Endothelial cell (in vitro differentiated cells): Measurements from ENCODE around the gene GAS2L3. TPM values are rescaled to one million over a fixed set of nuclear protein-coding genes. Genes with fewer than 3 reads are reported as not detected.
A peak's percentile ranks its signal among the peaks of the same experiment; 100 is the strongest.

Experiments
- DNase-seq: peaks from one replicate; pipeline ENCODE4 v3.0.0; 2021; ENCODE audit warnings: low spot score
- H3K27ac Mint-ChIP-seq: one replicate; pipeline ENCODE4 v1.8.0; 2021; ENCODE audit warnings: mixed read lengths, inconsistent platforms; ENCODE audit not compliant: unreplicated experiment
- H3K27me3 Mint-ChIP-seq: one replicate; pipeline ENCODE4 v1.8.0; 2021; ENCODE audit warnings: mild to moderate bottlenecking, moderate library complexity, mixed read lengths, inconsistent platforms; ENCODE audit not compliant: unreplicated experiment
- H3K36me3 Mint-ChIP-seq: one replicate; pipeline ENCODE4 v1.8.0; 2021; ENCODE audit warnings: mild to moderate bottlenecking, low read depth, mixed read lengths, inconsistent platforms; ENCODE audit not compliant: unreplicated experiment
- H3K4me1 Mint-ChIP-seq: one replicate; pipeline ENCODE4 v1.8.0; 2021; ENCODE audit warnings: mild to moderate bottlenecking, mixed read lengths, inconsistent platforms; ENCODE audit not compliant: unreplicated experiment
- H3K4me3 Mint-ChIP-seq: one replicate; pipeline ENCODE4 v1.8.0; 2021; ENCODE audit warnings: mild to moderate bottlenecking, mixed read lengths, inconsistent platforms; ENCODE audit not compliant: unreplicated experiment
- H3K9me3 Mint-ChIP-seq: one replicate; pipeline ENCODE4 v1.8.0; 2021; ENCODE audit warnings: mixed read lengths, inconsistent platforms; ENCODE audit not compliant: unreplicated experiment
- CTCF ChIP-seq: fragments of 200-600 bp; sonication (generic); IDR thresholded peaks from one replicate; pipeline ENCODE4 v1.5.0; 2021; ENCODE audit warnings: antibody characterized with exemption; ENCODE audit not compliant: unreplicated experiment
- total RNA-seq: library from RNA; stranded (reverse); fragmentation: NEBNext Ultra II Directional; extraction: Animal tissue kit (Norgen Biotek cat#: 25700); gene quantifications from one replicate; pipeline ENCODE4 v1.2.1, GENCODE V29; 2021; ENCODE audit not compliant: unreplicated experiment

GAS2L3 gene
- total RNA-seq, 1 donor from 2014 or later, result 55.6 TPM

- no peak for DNase-seq
- no peak for TF ChIP-seq CTCF
- Mint-ChIP-seq H3K36me3 (no peaks in the 10 kb centered on the region), H3K4me1 (no peaks in the 10 kb centered on the region), H3K9me3 (no peaks in the 10 kb centered on the region), H3K27me3 (peaks cover 4% of the 10 kb centered on the region), H3K4me3 (no peak overlapping the region), H3K27ac (no peak overlapping the region)
These were observed 96.4 kb downstream of the GAS2L3 start for GRCh38 chr12:100669922-100670321.

- Mint-ChIP-seq H3K27me3 (peaks cover 4% of the 10 kb centered on the region), H3K9me3 (no peaks in the 10 kb centered on the region), H3K36me3 (no peaks in the 10 kb centered on the region), H3K4me3 (no peak overlapping the region), H3K4me1 (no peaks in the 10 kb centered on the region), H3K27ac (no peak overlapping the region)
- no peak for DNase-seq
- TF ChIP-seq CTCF, result no peak
These were observed 98.1 kb downstream of the GAS2L3 start for GRCh38 chr12:100671396-100672074.

- TF ChIP-seq CTCF, result peak; percentile 59
- Mint-ChIP-seq H3K4me1 (no peaks in the 10 kb centered on the region), H3K36me3 (no peaks in the 10 kb centered on the region), H3K27ac (no peak overlapping the region), H3K4me3 (no peak overlapping the region), H3K27me3 (peaks cover 4% of the 10 kb centered on the region), H3K9me3 (no peaks in the 10 kb centered on the region)
- peak; percentile 45 for DNase-seq
These were observed 98.7 kb downstream of the GAS2L3 start for GRCh38 chr12:100672075-100672592.

- no peaks in the 10 kb centered on the region for H3K9me3 Mint-ChIP-seq
- H3K4me3 Mint-ChIP-seq, result no peak overlapping the region
- H3K27ac Mint-ChIP-seq, result no peak overlapping the region
- no peak for TF ChIP-seq CTCF
- no peak for DNase-seq
- H3K27me3 Mint-ChIP-seq, result peaks cover 2% of the 10 kb centered on the region
- peaks cover 7% of the 10 kb centered on the region for H3K4me1 Mint-ChIP-seq
- no peaks in the 10 kb centered on the region for H3K36me3 Mint-ChIP-seq
These were observed 100.8 kb downstream of the GAS2L3 start for GRCh38 chr12:100674036-100674888.

Other genes starting within 250 kb of the GAS2L3 start
- gene SLC17A8, start 216.6 kb upstream of the GAS2L3 start, total RNA-seq, result not detected
- not detected for gene NR1H4, start 99.8 kb upstream of the GAS2L3 start, total RNA-seq
- 1.1 TPM for gene ANO4, start 221.1 kb downstream of the GAS2L3 start, total RNA-seq